ENCODE measurements around the gene KRTDAP. TPM values are rescaled to one million over a fixed set of nuclear protein-coding genes. Genes with fewer than 3 reads are reported as not detected.

Gene KRTDAP
- polyA plus RNA-seq, 12 donors, result 0.73 to 445 (median 73.3) TPM; not detected in 7

GRCh38 chr19:35457173-35457572 lies 33.1 kb downstream of the KRTDAP start:
- DNase-seq, result no peak

GRCh38 chr19:35455616-35456201 lies 34.6 kb downstream of the KRTDAP start:
- DNase-seq, result no peak

DNA sequence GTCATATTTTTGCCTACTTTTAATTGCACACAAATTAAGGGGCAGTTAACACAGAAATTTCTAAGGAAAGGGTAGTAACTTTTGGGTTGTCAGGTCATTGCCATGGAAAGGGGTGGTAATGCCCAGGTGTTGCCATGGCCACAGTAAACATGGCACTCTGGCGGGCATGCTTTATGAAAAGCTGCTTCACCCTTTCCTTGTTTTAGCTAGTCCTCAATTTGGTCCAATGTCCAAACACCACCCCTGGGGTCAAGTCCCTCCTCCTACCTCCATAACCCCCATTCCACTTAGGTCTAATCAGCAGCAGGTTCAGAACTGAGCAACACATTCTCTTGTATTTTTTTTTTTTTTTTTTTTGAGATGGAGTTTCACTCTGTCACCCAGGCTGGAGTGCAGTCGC lies 35.6 kb downstream of the KRTDAP start:
- no peak for DNase-seq

GRCh38 chr19:35451338-35452096 lies 38.7 kb downstream of the KRTDAP start:
- DNase-seq, result no peak

DNA sequence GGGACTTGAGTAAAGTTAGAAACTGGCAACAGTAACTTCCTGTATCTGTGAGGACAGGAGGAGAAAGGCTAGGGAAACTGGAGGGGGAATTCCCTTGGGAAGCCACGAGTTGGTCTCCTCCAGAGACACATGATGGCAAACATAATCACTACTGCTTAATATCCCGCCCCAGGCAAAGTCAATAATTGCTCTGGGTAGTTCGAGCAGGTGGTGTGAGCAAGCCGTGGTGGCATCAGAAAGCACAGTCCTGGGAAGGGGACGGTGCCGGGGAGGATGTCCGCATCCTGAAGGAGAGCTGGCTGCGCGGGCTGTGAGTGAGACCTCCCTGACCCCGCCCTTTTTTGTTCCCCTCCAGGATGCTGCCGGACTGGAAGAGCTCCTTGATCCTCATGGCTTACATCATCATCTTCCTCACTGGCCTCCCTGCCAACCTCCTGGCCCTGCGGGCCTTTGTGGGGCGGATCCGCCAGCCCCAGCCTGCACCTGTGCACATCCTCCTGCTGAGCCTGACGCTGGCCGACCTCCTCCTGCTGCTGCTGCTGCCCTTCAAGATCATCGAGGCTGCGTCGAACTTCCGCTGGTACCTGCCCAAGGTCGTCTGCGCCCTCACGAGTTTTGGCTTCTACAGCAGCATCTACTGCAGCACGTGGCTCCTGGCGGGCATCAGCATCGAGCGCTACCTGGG lies 40.8 kb downstream of the KRTDAP start:
- DNase-seq, result no peak

DNA sequence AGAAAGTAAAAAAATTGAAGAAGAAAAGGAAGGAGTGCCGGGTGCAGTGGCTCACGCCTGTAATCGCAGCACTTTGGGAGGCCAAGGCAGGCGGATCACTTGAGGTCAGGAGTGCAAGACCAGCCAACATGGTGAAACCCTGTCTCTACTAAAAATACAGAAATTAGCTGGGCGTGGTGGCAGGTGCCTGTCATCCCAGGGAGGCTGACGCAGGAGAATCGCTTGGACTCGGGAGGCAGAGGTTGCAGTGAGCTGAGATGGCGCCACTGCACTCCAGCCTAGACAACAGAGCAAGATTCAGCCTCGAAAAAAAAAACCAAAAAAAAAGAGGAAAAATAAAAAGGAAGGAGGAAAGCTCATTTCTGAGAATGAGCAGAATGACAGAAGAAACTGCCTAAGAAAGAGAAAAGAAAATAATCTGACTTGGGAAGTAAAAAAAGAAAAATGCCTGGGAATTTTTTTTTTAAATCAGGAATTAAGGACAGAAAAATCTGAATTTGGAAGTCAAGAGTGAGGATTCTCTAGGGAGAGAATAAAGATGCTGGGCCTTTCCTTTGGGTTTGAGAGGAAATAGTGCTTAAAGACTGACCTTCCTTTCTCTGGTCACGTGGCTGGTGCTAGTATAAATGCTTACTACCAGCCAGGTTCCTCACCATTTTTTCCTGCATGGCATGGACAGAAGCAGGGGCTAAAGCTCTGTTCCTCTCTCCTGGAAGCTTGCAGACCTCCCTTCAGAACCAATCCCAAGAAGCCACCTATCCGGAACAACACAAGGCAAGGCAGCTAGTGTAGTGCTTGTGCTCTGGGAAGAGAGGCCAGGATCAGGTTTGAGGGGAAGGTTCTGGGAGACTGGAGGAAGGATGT lies 42.4 kb downstream of the KRTDAP start, which contains the start of gene FFAR2:
Gene FFAR2 (plus strand): TSS at position 652 of the 864 bp plus-strand sequence. CDS start 1,458 bp downstream, outside the sequence.
- no peak for DNase-seq

DNA sequence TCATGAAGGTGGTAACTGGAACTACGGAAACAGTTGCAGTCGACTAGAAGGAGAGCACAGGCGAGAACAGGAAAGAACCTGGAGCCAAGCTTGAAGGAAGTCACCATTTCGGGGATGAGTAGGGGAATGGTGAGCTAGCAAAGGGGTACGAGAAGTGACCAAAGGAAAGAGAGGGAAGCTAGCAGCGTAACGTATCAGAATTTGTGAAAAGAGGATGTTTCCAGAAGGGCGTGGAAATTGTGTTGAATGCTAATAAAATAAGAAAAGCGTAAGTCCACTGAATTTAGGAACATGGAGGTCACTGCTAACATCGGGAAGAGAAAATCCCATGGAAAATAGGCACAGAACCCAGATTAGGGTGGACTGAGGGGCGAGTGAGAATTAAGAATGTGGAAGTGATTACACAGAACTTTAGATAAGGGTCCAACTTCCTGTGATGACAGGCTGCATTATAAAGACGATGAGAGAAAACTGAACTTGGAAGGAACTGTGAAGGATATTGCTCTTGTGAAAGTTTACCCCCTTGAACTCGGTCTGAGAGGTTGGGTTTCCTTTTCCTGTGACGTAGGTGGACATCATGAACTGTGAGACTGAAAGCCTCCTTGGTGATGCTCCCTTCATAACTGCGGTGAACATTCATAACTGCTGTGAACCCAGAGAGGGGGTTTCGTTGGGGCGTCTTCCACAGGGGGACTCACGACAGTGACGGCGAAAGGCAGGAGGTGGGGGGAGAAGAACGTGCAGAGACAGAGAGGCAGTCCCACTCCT lies 44.3 kb downstream of the KRTDAP start:
- DNase-seq, result no peak

DNA sequence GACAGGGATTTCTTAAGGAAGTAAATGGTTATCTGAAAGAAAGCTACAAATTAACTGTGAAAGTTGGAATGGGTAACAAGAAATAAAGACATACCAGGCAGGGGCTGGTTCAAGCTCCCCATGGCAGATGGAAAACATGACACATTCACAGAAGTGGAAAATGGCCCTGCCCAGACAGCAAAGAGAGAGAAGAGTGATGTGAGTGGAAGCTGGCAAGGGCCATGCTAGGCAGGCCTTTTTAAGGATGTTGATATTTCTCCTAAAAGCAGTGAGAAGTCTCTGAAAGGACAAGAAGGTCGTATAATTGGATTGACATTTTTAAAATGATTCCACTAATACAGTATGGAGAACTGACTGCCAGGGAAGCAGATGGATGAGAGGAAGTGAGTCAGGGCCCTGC lies 45.5 kb downstream of the KRTDAP start:
- no peak for DNase-seq

DNA sequence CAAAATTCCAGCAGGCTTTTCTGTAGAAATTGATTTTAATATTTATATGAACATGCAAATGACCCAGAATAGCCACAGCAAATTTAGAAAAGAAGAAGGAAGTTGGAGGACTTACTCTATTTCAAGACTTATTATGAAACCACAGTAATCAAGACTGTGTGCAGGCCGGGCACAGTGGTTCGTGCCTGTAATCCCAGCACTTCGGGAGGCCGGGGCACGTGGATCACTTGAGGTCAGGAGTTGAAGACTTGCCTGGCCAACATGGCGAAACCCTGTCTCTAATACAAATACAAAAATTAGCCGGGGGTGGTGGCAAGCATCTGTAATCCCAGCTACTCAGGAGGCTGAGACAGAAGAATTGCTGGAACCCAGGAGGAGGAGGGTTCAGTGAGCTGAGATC lies 48.2 kb downstream of the KRTDAP start:
- DNase-seq, result no peak

GRCh38 chr19:35439921-35440320 lies 50.3 kb downstream of the KRTDAP start:
- no peak for DNase-seq

- DNase-seq, result no peak
Measured at GRCh38 chr19:35438527-35438926, 51.7 kb downstream of the KRTDAP start.

DNA sequence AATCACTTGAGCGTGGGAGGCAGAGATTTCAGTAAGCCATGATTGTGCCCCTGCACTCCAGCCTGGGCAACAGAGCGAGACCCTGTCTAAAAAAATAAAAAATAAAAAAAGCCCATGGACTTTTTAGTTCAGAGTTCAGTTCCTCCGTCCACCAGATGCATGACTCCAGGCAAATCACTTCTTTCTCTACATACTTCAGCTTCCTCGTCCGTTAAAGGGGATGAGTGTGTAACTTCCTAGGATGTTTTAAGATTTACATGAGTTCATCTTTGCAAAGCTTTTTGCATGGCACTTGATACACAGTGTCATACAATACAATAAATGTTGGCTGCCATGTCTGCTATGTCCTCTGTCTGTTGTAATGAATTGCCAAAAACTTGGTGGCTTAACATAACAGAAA lies 52.2 kb downstream of the KRTDAP start:
- no peak for DNase-seq

DNA sequence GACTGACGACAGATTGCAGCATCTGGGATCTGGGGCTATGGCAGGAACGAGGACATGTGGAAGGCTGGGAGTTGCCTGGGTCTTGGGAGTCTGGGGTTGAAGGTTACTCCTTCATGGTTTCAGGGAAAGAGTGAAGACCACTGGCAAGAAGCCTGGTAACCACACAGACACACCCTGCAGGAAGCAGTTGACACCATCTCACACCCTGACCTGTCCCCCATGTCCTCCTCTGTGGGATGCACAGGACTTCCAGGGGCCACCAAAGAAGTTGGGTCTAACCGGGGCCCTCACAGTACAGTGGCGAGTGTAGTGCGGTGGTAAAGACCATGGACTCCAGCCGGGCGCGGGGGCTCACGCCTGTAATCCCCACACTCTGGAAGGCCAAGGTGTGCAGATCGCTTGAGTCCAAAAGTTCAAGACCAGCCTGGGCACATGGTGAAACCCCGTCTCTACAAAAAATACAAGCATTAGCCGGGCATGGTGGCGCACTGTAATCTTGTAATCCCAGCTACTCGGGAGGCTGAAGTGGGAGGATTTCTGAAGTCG lies 52.8 kb downstream of the KRTDAP start:
- DNase-seq, result no peak

Other genes starting within 250 kb of the KRTDAP start
- gene LSR, start 241.5 kb downstream of the KRTDAP start, polyA plus RNA-seq (ENCODE audit: insufficient read length in 12 of 12), result 10 to 100 TPM in 3 of 12 donors, 1 to 10 TPM in 8, not detected in 1; 1.9 to 27.8 (median 5.0) TPM
- 100 to 1,000 TPM in 6 of 12 donors, 10 to 100 TPM in 5, not detected in 1; 91.0 to 157 (median 104) TPM for gene USF2, start 221.5 kb downstream of the KRTDAP start, polyA plus RNA-seq (ENCODE audit: insufficient read length in 12 of 12)
- gene HAMP, start 207.9 kb downstream of the KRTDAP start, polyA plus RNA-seq (ENCODE audit: insufficient read length in 12 of 12), result under 1 TPM in 6 of 12 donors, not detected in 6; 0.09 to 0.32 (median 0.14) TPM
- gene MAG, start 198.3 kb downstream of the KRTDAP start, polyA plus RNA-seq (ENCODE audit: insufficient read length in 12 of 12), result 1 to 10 TPM in 2 of 12 donors, under 1 TPM in 6, not detected in 4; 0.11 to 1.3 (median 0.37) TPM
- gene CD22, start 161.3 kb downstream of the KRTDAP start, polyA plus RNA-seq (ENCODE audit: insufficient read length in 12 of 12), result 1 to 10 TPM in 3 of 12 donors, under 1 TPM in 7, not detected in 2; 0.34 to 7.6 (median 0.60) TPM
- gene FFAR1, start 142.6 kb downstream of the KRTDAP start, polyA plus RNA-seq (ENCODE audit: insufficient read length in 12 of 12), result under 1 TPM in 1 of 12 donors, not detected in 11; 0.12 TPM
- under 1 TPM in 5 of 12 donors, not detected in 7; 0.09 to 0.32 (median 0.13) TPM for gene FFAR3, start 132.0 kb downstream of the KRTDAP start, polyA plus RNA-seq (ENCODE audit: insufficient read length in 12 of 12)
- gene GPR42, start 119.4 kb downstream of the KRTDAP start, polyA plus RNA-seq (ENCODE audit: insufficient read length in 12 of 12), result under 1 TPM in 1 of 12 donors, not detected in 11; 0.11 TPM
- gene FFAR2, start 42.2 kb downstream of the KRTDAP start, polyA plus RNA-seq (ENCODE audit: insufficient read length in 12 of 12), result under 1 TPM in 9 of 12 donors, not detected in 3; 0.08 to 0.54 (median 0.26) TPM
- gene DMKN, start 23.2 kb upstream of the KRTDAP start, polyA plus RNA-seq (ENCODE audit: insufficient read length in 12 of 12), result 100 to 1,000 TPM in 1 of 12 donors, 10 to 100 TPM in 2, 1 to 10 TPM in 4, under 1 TPM in 3, not detected in 2; 0.58 to 181 (median 1.2) TPM
- 10 to 100 TPM in 2 of 12 donors, 1 to 10 TPM in 1, under 1 TPM in 1, not detected in 8; 0.24 to 26.7 (median 8.1) TPM for gene SBSN, start 37.8 kb upstream of the KRTDAP start, polyA plus RNA-seq (ENCODE audit: insufficient read length in 12 of 12)
- gene GAPDHS, start 43.0 kb upstream of the KRTDAP start, polyA plus RNA-seq (ENCODE audit: insufficient read length in 12 of 12), result under 1 TPM in 1 of 12 donors, not detected in 11; 0.12 TPM
- 10 to 100 TPM in 11 of 12 donors, not detected in 1; 32.3 to 49.5 (median 40.0) TPM for gene TMEM147, start 55.2 kb upstream of the KRTDAP start, polyA plus RNA-seq (ENCODE audit: insufficient read length in 12 of 12)
- gene ATP4A, start 73.2 kb upstream of the KRTDAP start, polyA plus RNA-seq (ENCODE audit: insufficient read length in 12 of 12), result under 1 TPM in 2 of 12 donors, not detected in 10; 0.21 to 0.26 TPM
- not detected for gene PMIS2, start 95.7 kb upstream of the KRTDAP start, polyA plus RNA-seq (ENCODE audit: insufficient read length in 12 of 12)
- 10 to 100 TPM in 8 of 12 donors, 1 to 10 TPM in 3, not detected in 1; 8.9 to 23.8 (median 12.7) TPM for gene HAUS5, start 122.3 kb upstream of the KRTDAP start, polyA plus RNA-seq (ENCODE audit: insufficient read length in 12 of 12)
- 10 to 100 TPM in 11 of 12 donors, not detected in 1; 27.0 to 60.1 (median 36.9) TPM for gene RBM42, start 138.6 kb upstream of the KRTDAP start, polyA plus RNA-seq (ENCODE audit: insufficient read length in 12 of 12)
- gene ETV2, start 151.3 kb upstream of the KRTDAP start, polyA plus RNA-seq (ENCODE audit: insufficient read length in 12 of 12), result 1 to 10 TPM in 10 of 12 donors, not detected in 2; 1.2 to 4.3 (median 1.9) TPM
- gene COX6B1, start 157.9 kb upstream of the KRTDAP start, polyA plus RNA-seq (ENCODE audit: insufficient read length in 12 of 12), result 100 to 1,000 TPM in 11 of 12 donors, not detected in 1; 201 to 382 (median 272) TPM
- 10 to 100 TPM in 2 of 12 donors, 1 to 10 TPM in 1, under 1 TPM in 2, not detected in 7; 0.16 to 31.4 (median 5.6) TPM for gene UPK1A, start 176.1 kb upstream of the KRTDAP start, polyA plus RNA-seq (ENCODE audit: insufficient read length in 12 of 12)
- gene ZBTB32, start 214.1 kb upstream of the KRTDAP start, polyA plus RNA-seq (ENCODE audit: insufficient read length in 12 of 12), result under 1 TPM in 7 of 12 donors, not detected in 5; 0.08 to 0.45 (median 0.33) TPM
- gene KMT2B, start 227.5 kb upstream of the KRTDAP start, polyA plus RNA-seq (ENCODE audit: insufficient read length in 12 of 12), result 10 to 100 TPM in 11 of 12 donors, not detected in 1; 14.2 to 29.8 (median 19.9) TPM

All from muscle of arm (tissue), 12 donors.